Activated naive CD8-positive, alpha-beta T cell treated with anti-CD3 and anti-CD28 coated beads, Interleukin-2, amount 50 U/mL, for 24 hours (primary cell): ENCODE data around the gene CD82.
"Not testable (repeated sequence)": the region's sequence is repeated elsewhere in the genome, so short reads cannot be mapped to it uniquely, and the experiment has no call there.

Experiments
- ATAC-seq: fragments of 150-1000 bp; cut with Tn5 transposase; one replicate; pipeline ENCODE4 v1.10.0; 2021
- DNase-seq: peaks from one replicate; pipeline ENCODE4 v3.0.0; 2021
- H3K27ac Mint-ChIP-seq: one replicate; pipeline ENCODE4 v1.8.0; 2021; ENCODE audit warnings: mild to moderate bottlenecking, mixed read lengths
- H3K27me3 Mint-ChIP-seq: one replicate; pipeline ENCODE4 v1.8.0; 2021; ENCODE audit warnings: mixed read lengths
- H3K36me3 Mint-ChIP-seq: one replicate; pipeline ENCODE4 v1.8.0; 2021; ENCODE audit warnings: low read depth, mixed read lengths
- H3K4me1 Mint-ChIP-seq: one replicate; pipeline ENCODE4 v1.8.0; 2021; ENCODE audit warnings: mixed read lengths
- H3K4me3 Mint-ChIP-seq: one replicate; pipeline ENCODE4 v1.8.0; 2021; ENCODE audit warnings: mild to moderate bottlenecking, moderate library complexity, mixed read lengths
- H3K9me3 Mint-ChIP-seq: one replicate; pipeline ENCODE4 v1.8.0; 2021; ENCODE audit warnings: mixed read lengths

CD82 gene

GRCh38 chr11:44547534-44547933 is 17.9 kb upstream of the CD82 start:
- not testable (repeated sequence) for H3K27me3 Mint-ChIP-seq, ATAC-seq, H3K4me3 Mint-ChIP-seq, DNase-seq, H3K36me3 Mint-ChIP-seq, H3K27ac Mint-ChIP-seq, H3K9me3 Mint-ChIP-seq, H3K4me1 Mint-ChIP-seq

- H3K4me1 Mint-ChIP-seq, result no peaks in the 10 kb centered on the region
- ATAC-seq (no peak), DNase-seq (no peak)
- no peaks in the 10 kb centered on the region for H3K36me3 Mint-ChIP-seq
- no peak overlapping the region for H3K27ac Mint-ChIP-seq
- H3K9me3 Mint-ChIP-seq, result no peaks in the 10 kb centered on the region
- no peak overlapping the region for H3K4me3 Mint-ChIP-seq
- no peaks in the 10 kb centered on the region for H3K27me3 Mint-ChIP-seq
These were observed 17.3 kb upstream of the CD82 start for GRCh38 chr11:44548032-44548695.

GRCh38 chr11:44548961-44549749 is 16.3 kb upstream of the CD82 start:
- H3K4me1 Mint-ChIP-seq, DNase-seq, ATAC-seq, H3K4me3 Mint-ChIP-seq, H3K36me3 Mint-ChIP-seq, H3K27ac Mint-ChIP-seq, H3K27me3 Mint-ChIP-seq, H3K9me3 Mint-ChIP-seq: not testable (repeated sequence)

- DNase-seq, result no peak
- Mint-ChIP-seq H3K36me3 (no peaks in the 10 kb centered on the region), H3K27ac (no peak overlapping the region), H3K9me3 (no peaks in the 10 kb centered on the region), H3K27me3 (no peaks in the 10 kb centered on the region), H3K4me3 (no peak overlapping the region), H3K4me1 (no peaks in the 10 kb centered on the region)
- no peak for ATAC-seq
These were observed 15.3 kb upstream of the CD82 start for GRCh38 chr11:44550123-44550522.

- peaks cover 1% of the 10 kb centered on the region for H3K4me1 Mint-ChIP-seq
- DNase-seq, result no peak
- ATAC-seq, result no peak
- H3K36me3 Mint-ChIP-seq, result no peaks in the 10 kb centered on the region
- H3K27me3 Mint-ChIP-seq, result no peaks in the 10 kb centered on the region
- H3K9me3 Mint-ChIP-seq, result no peaks in the 10 kb centered on the region
- no peak overlapping the region for H3K27ac Mint-ChIP-seq
- no peak overlapping the region for H3K4me3 Mint-ChIP-seq
These were observed 13.9 kb upstream of the CD82 start for GRCh38 chr11:44551456-44552139.

- H3K4me1 Mint-ChIP-seq, result peaks cover 21% of the 10 kb centered on the region
- H3K4me3 Mint-ChIP-seq, result no peak overlapping the region
These were observed 10.2 kb upstream of the CD82 start for GRCh38 chr11:44555031-44555800.

DNA sequence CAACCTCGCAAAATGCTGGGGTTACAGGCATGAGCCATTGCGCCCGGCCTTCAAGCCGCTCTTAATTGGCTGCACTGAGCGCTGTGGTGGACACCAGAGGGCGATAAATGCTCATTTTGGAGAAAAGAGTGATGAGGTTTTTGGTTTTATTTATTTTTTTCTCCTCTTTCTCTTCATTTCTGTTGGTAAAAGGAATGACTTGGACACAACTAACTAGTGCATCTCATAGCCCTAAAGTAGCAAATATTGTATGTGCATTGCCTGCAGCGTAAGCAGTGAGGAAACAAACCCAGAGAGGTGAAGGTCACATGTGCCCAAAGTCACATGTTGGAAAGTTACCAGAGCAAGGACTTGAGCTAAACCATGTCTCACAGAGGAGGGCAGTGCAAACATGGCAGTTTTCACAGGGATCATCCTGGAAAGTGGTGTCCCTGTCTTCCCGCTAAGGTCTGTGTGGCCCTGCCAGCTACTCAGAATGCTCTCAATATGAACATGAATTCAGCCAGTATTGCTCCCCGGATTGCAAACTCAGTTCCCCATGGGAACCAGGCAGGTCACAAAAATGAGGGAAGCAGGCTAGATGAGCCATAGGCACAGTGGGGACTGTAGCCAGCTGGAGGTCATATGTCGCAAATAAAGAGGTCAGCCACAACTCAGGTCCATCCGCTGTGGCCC is 8.6 kb upstream of the CD82 start:
- Mint-ChIP-seq H3K9me3 (no peaks in the 10 kb centered on the region), H3K27me3 (no peaks in the 10 kb centered on the region), H3K36me3 (no peaks in the 10 kb centered on the region), H3K4me1 (peaks cover 37% of the 10 kb centered on the region), H3K4me3 (no peak overlapping the region), H3K27ac (peak overlapping the region; percentile 41)
- DNase-seq, result peak; percentile 67
- peak; percentile 71 for ATAC-seq

More at GRCh38 chr11:44555031-44555800, 10.2 kb upstream of the CD82 start:
- DNase-seq, result no peak
- Mint-ChIP-seq H3K27me3 (no peaks in the 10 kb centered on the region), H3K36me3 (no peaks in the 10 kb centered on the region), H3K27ac (no peak overlapping the region), H3K9me3 (no peaks in the 10 kb centered on the region)
- no peak for ATAC-seq

- no peak for DNase-seq
- Mint-ChIP-seq H3K4me3 (no peak overlapping the region), H3K27me3 (no peaks in the 10 kb centered on the region), H3K9me3 (no peaks in the 10 kb centered on the region), H3K4me1 (peaks cover 37% of the 10 kb centered on the region), H3K36me3 (no peaks in the 10 kb centered on the region), H3K27ac (no peak overlapping the region)
- ATAC-seq, result no peak
These were observed 8.0 kb upstream of the CD82 start for GRCh38 chr11:44557464-44557863.

DNA sequence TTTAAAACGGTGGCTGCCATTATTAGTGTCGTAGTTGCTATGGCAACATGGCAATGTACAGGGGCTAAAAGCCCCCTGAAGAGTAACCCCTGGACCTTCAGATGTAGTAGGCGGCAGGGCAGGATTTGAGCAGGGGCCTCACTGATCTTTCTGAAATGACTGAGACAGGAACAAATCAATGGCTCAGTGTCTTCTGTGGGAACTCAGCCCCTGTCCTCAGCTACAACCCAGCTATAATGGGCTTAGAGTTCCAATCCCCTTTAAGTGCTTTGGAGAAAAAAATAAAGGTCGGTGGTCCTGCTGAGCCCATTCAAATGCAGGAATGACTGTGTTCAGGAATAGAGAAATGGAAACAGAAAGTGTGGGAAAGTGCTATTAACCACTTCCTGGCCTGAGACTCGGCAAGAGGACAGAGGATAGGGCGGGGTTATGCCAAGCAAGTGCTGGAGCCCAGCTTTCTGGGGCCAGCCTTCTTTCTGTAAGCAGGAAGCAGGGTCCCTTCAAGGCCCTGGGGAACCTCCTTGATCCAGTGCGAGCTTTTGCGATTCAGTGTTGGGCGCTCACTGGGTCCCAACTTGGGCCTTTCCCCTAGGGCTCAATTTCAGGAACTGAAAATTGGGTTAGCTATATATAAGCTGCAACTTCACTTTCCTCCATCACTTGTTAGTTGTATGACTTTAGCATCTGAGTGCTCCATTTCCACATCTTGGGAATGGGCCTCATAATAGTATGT is 6.1 kb upstream of the CD82 start:
- ATAC-seq (peak; percentile 70), DNase-seq (no peak)
- no peaks in the 10 kb centered on the region for H3K27me3 Mint-ChIP-seq
- H3K9me3 Mint-ChIP-seq, result no peaks in the 10 kb centered on the region
- H3K27ac Mint-ChIP-seq, result peak overlapping the region; percentile 85
- H3K4me3 Mint-ChIP-seq, result no peak overlapping the region
- no peaks in the 10 kb centered on the region for H3K36me3 Mint-ChIP-seq
- H3K4me1 Mint-ChIP-seq, result peaks cover 50% of the 10 kb centered on the region

DNA sequence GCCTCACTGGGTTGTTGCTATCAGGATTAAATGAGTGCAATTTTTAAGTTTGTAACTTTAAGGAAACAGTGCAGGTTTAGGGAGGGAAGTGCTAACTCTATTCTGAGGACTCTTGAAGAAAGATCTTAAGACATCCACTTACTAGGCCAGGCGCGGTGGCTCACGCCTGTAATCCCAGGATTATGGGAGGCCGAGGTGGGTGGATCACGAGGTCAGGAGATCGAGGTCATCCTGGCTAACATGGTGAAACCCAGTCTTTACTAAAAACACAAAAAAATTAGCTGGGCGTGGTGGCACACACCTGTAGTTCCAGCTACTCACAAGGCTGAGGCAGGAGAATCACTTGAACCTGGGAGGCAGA is 5.5 kb upstream of the CD82 start:
- H3K36me3 Mint-ChIP-seq, DNase-seq, H3K4me3 Mint-ChIP-seq, H3K27me3 Mint-ChIP-seq, ATAC-seq, H3K9me3 Mint-ChIP-seq: not testable (repeated sequence)
- H3K27ac Mint-ChIP-seq, result peak overlapping the region; percentile 85
- peaks cover 55% of the 10 kb centered on the region for H3K4me1 Mint-ChIP-seq

- Mint-ChIP-seq H3K4me3 (no peak overlapping the region), H3K9me3 (no peaks in the 10 kb centered on the region), H3K36me3 (peaks cover 8% of the 10 kb centered on the region), H3K27ac (peak overlapping the region; percentile 13), H3K27me3 (no peaks in the 10 kb centered on the region), H3K4me1 (peaks cover 56% of the 10 kb centered on the region)
- ATAC-seq (no peak), DNase-seq (no peak)
These were observed 4.1 kb upstream of the CD82 start for GRCh38 chr11:44561275-44561805.

DNA sequence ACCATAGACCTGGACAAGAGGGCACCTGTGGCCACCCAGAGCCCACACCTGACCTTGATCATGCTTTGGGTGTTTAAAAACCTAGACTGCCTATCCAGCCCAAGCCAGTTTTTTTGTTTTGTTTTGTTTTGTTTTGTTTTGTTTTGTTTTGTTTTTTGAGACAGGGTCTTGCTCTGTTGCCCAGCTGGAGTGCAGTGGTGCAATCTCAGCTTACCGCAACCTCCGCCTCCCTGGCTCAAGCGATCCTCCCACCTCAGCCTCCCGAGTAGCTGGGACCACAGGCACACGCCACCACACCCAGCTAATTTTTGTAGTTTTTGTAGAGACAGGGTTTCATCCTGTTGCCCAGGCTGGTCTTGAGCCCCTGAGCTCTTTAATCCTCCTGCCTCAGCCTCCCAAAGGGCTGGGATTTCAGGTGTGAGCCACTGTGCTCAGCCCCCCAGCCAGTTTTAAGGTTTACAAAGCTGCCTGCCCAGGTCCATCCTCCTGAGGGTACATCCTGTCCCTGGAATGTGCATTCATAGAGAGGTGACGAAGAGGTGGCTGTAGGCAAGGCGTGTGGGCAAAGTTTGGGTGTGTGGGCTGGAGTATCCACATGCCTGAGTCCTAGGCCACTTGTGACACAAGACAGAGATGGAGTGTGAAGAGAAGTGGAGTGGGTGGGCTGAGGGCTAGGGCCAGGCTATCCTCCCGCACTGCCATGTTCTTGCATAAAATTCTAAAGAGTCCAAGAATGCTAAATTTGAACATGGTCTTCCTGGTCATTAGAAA is 3.3 kb upstream of the CD82 start:
- Mint-ChIP-seq H3K4me1 (peaks cover 51% of the 10 kb centered on the region), H3K27ac (no peak overlapping the region), H3K4me3 (no peak overlapping the region)

More for the DNA sequence above, 3.3 kb upstream of the CD82 start:
- DNase-seq (no peak), ATAC-seq (no peak)
- no peaks in the 10 kb centered on the region for H3K27me3 Mint-ChIP-seq
- no peaks in the 10 kb centered on the region for H3K9me3 Mint-ChIP-seq
- H3K36me3 Mint-ChIP-seq, result peaks cover 16% of the 10 kb centered on the region
